Adrenal gland (tissue), 5 donors: Measurements from ENCODE around the gene SURF2.
"Not testable (repeated sequence)": the region's sequence is repeated elsewhere in the genome, so short reads cannot be mapped to it uniquely, and the experiment has no call there.

Experiments
- CTCF ChIP-seq, 6 experiments: fragments of 450-650 bp in 4 of 6; fragments of 200-600 bp in 2 of 6; sonication (generic) in 1 of 6; IDR thresholded peaks; 1 replicate in 5 of 6; 2 replicates in 1 of 6; pipeline versions ENCODE4 v1.5.1 to v1.8.0; 2016 to 2021; ENCODE audit warnings: antibody characterized with exemption in 6 of 6, mild to moderate bottlenecking in 2 of 6, moderate library complexity in 1 of 6
- POLR2A ChIP-seq, 2 donors: fragments of 450-650 bp; IDR thresholded peaks; one replicate each; pipeline ENCODE4 v1.6.1; 2017; ENCODE audit warnings: antibody characterized with exemption in 2 of 2, mild to moderate bottlenecking in 2 of 2, moderate library complexity in 1 of 2
- donor health status: DM: no; HTN: no; CAD: no.

- not testable (repeated sequence) for TF ChIP-seq CTCF, POLR2A (IDR thresholded peaks at IDR 0.05)
These were observed 29.3 kb upstream of the SURF2 start for GRCh38 chr9:133327021-133327420.
